K562 (cell line): Measurements from ENCODE around the gene ALDH16A1. TPM values are rescaled to one million over a fixed set of nuclear protein-coding genes. Genes with fewer than 3 reads are reported as not detected.

ENCODE experiments used
- ATAC-seq: fragments of 200-7000 bp; cut with Tn5 transposase; 3 replicates; pipeline ENCODE4 v1.9.1; 2020; ENCODE audit warnings: moderate library complexity
- BruUV-seq: library from RNA; stranded (reverse); fragments of 400-500 nt; replicated peaks from 2 replicates; lab custom pipeline; 2021; lab: Mats Ljungman, UMichigan
- CTCF ChIA-PET: fragments of 300-600 bp; formaldehyde crosslinking; extraction: SDS; loops from one replicate; lab custom pipeline; 2021; ENCODE audit warnings: low intra/inter-chr PET ratio; lab: Yijun Ruan, JAX
- POLR2A ChIA-PET: fragments of 300-600, 350-650 bp; sonication (Branson Sonifier 250); formaldehyde crosslinking; extraction: SDS; loops from one replicate; lab custom pipeline; 2021; ENCODE audit warnings: antibody characterized with exemption, inconsistent platforms; lab: Yijun Ruan, JAX
- DNase-seq, 4 experiments: peaks; one replicate each; pipeline versions ENCODE4 v3.0.0 to v3.0.0-alpha.2; 2011 to 2018; ENCODE audit warnings: low spot score in 3 of 4, mixed read lengths in 3 of 4; ENCODE audit errors: extremely low read depth in 1 of 4
- FAIRE-seq: peaks from 2 replicates; lab custom pipeline; 2011; peaks lifted over from hg19 to GRCh38; lab: Jason Lieb, UNC
- H2AFZ ChIP-seq: 2 replicates; pipeline ENCODE4 v1.6.0; 2011; ENCODE audit warnings: low read depth, low read length, control low read depth, inconsistent platforms
- H3K27ac ChIP-seq: fragments of 200-600 bp; 3 replicates; pipeline ENCODE4 v1.8.0; 2011; ENCODE audit warnings: low read depth, mild to moderate bottlenecking, control low read depth, inconsistent platforms, low read length, moderate library complexity, mixed read lengths; ENCODE audit errors: extremely low read depth
- H3K27me3 ChIP-seq, 2 experiments: fragments of 300-600 bp in 1 of 2; 2 replicates in 1 of 2; 3 replicates in 1 of 2; pipeline versions ENCODE4 v1.6.0 to v1.8.0; 2011; ENCODE audit warnings: inconsistent platforms in 2 of 2, low read length in 2 of 2, mild to moderate bottlenecking in 1 of 2, mixed read lengths in 1 of 2, moderate library complexity in 1 of 2; ENCODE audit not compliant: control insufficient read depth in 2 of 2, insufficient read depth in 2 of 2
- H3K36me3 ChIP-seq: fragments of 300-600 bp; 3 replicates; pipeline ENCODE4 v1.8.0; 2011; ENCODE audit warnings: mild to moderate bottlenecking, low read length, inconsistent platforms; ENCODE audit not compliant: control insufficient read depth, insufficient read depth
- H3K4me1 ChIP-seq, 2 experiments: fragments of 200-600 bp in 1 of 2; replicated peaks in 1 of 2; 2 replicates in 1 of 2; 3 replicates in 1 of 2; pipeline versions ENCODE4 v1.5.1 to v1.8.0; 2011; ENCODE audit warnings: inconsistent platforms in 2 of 2, low read length in 2 of 2, mild to moderate bottlenecking in 1 of 2, mixed read lengths in 1 of 2, moderate library complexity in 1 of 2; ENCODE audit not compliant: control insufficient read depth in 2 of 2, insufficient read depth in 2 of 2
- H3K4me2 ChIP-seq: 2 replicates; pipeline ENCODE4 v1.6.1; 2011; ENCODE audit warnings: low read length, control low read depth, inconsistent platforms, mixed read lengths; ENCODE audit not compliant: insufficient read depth
- H3K4me3 ChIP-seq: fragments of 200-600 bp; sonication (generic), shearing (Covaris generic); 2 replicates; pipeline ENCODE4 v1.5.1; 2016; ENCODE audit warnings: control low read depth, inconsistent platforms
- H3K79me2 ChIP-seq: fragments of 200-600 bp; 3 replicates; pipeline ENCODE4 v1.8.0; 2011; ENCODE audit warnings: low read length, inconsistent platforms; ENCODE audit not compliant: control insufficient read depth, insufficient read depth
- H3K9ac ChIP-seq, 2 experiments: 2 replicates each; pipeline versions ENCODE4 v1.6.0 to v1.6.1; 2011; ENCODE audit warnings: low read depth in 2 of 2, low read length in 2 of 2, control low read depth in 1 of 2, inconsistent platforms in 1 of 2, mild to moderate bottlenecking in 1 of 2, mixed read lengths in 1 of 2; ENCODE audit not compliant: insufficient read depth in 1 of 2
- H3K9me1 ChIP-seq: one replicate; pipeline ENCODE4 v1.6.0; 2011; ENCODE audit warnings: inconsistent platforms, mild to moderate bottlenecking, low read length, moderate library complexity; ENCODE audit not compliant: control insufficient read depth, insufficient read depth
- H3K9me3 ChIP-seq: replicated peaks from 2 replicates; pipeline ENCODE4 v1.5.1; 2011; ENCODE audit warnings: low read depth, low read length, inconsistent platforms; ENCODE audit not compliant: control insufficient read depth, insufficient read depth
- H4K20me1 ChIP-seq: replicated peaks from 2 replicates; pipeline ENCODE4 v1.6.1; 2011; ENCODE audit warnings: low read length, inconsistent platforms, mixed read lengths; ENCODE audit not compliant: control insufficient read depth, insufficient read depth
- CTBP1 ChIP-seq: fragments of 450-650 bp; IDR thresholded peaks from 2 replicates; pipeline ENCODE4 v1.6.1; 2016; ENCODE audit warnings: borderline replicate concordance
- DPF2 ChIP-seq: fragments of 450-650 bp; IDR thresholded peaks from 2 replicates; pipeline ENCODE4 v1.6.1; 2016
- NBN ChIP-seq: fragments of 450-650 bp; IDR thresholded peaks from 2 replicates; pipeline ENCODE4 v1.6.1; 2016; ENCODE audit warnings: low read depth, mild to moderate bottlenecking
- NCOA1 ChIP-seq: fragments of 450-650 bp; IDR thresholded peaks from 2 replicates; pipeline ENCODE4 v1.6.1; 2016; ENCODE audit warnings: low read depth
- ZBTB2 ChIP-seq: fragments of 450-650 bp; IDR thresholded peaks from 2 replicates; pipeline ENCODE4 v1.6.1; 2016; ENCODE audit warnings: antibody characterized with exemption
- ZNF133 ChIP-seq: fragments of 250-450 bp; sonication (Bioruptor Pico); IDR thresholded peaks from 2 replicates; pipeline ENCODE4 v1.4.0; 2020; ENCODE audit warnings: mild to moderate bottlenecking
- ZNF717 ChIP-seq: fragments of 250-450 bp; sonication (Bioruptor Pico); IDR thresholded peaks from 2 replicates; pipeline ENCODE4 v1.5.0; 2021
- WGBS: fragments of 100-300 bp; shearing (Covaris generic); methylation state at CpG from one replicate; pipeline ENCODE4 v1.1.6; 2016; ENCODE audit warnings: low coverage, mixed read lengths; ENCODE audit not compliant: insufficient coverage; ENCODE audit errors: missing lambda C conversion rate; 5-methylcytosine and 5-hydroxymethylcytosine counted together
- in situ Hi-C: fragments of 300-500 bp; cut with MboI; formaldehyde crosslinking; loops from 4 replicates; pipeline ENCODE4 v1.15.0; 2018; ENCODE audit warnings: inconsistent platforms, mixed read lengths
- intact Hi-C: fragments of 100-400 bp; cut with micrococcal nuclease; formaldehyde crosslinking; loops from 2 replicates; pipeline ENCODE4 v1.14.2; 2022
- polyA plus RNA-seq, 8 experiments: library from polyadenylated mRNA; depleted of rRNA in 4 of 8; stranded (reverse) in 5 of 8; unstranded in 3 of 8; fragments of >200 nt; fragmentation: Nextera tagmentation in 2 of 8; fragmentation: Illumina TruSeq in 1 of 8; extraction: Ambion mirVana in 2 of 8; extraction: Trizol in 1 of 8; gene quantifications; 2 replicates each; pipeline versions ENCODE4 v1.2.1 to v1.2.3, GENCODE V29; 2011 to 2014; ENCODE audit warnings: inconsistent platforms in 1 of 8, missing spikeins in 1 of 8
- total RNA-seq, 7 experiments: library from RNA; depleted of rRNA in 6 of 7; stranded (reverse); fragments of >200 nt in 6 of 7; fragmentation: Illumina TruSeq in 2 of 7; extraction: Trizol in 2 of 7; gene quantifications; 2 replicates each; pipeline versions ENCODE4 v1.2.1 to v1.2.3, GENCODE V29; 2011 to 2021; ENCODE audit warnings: low replicate concordance in 1 of 7
- TF ChIP-seq, protein P1 (sequence below): fragments of 450-650 bp; IDR thresholded peaks from 2 replicates; pipeline ENCODE4 v1.6.1; 2016; ENCODE audit warnings: borderline replicate concordance
- TF ChIP-seq, protein P2 (sequence below): IDR thresholded peaks from 2 replicates; pipeline ENCODE4 v1.6.1; 2016; ENCODE audit warnings: missing genetic modification characterization, missing compliant biosample characterization

Gene ALDH16A1
- total and polyA plus RNA-seq, 9 of the 15 experiments (the other 6 are each of a cell fraction or from before 2014, with no cell fraction given) = 2.2 to 52.2 (median 7.6) TPM

GRCh38 chr19:49423985-49424303 is 29.1 kb upstream of the ALDH16A1 start:
- H3K36me3 ChIP-seq = no peaks in the 10 kb centered on the region
- intact Hi-C loops (loop anchor here (2.0 kb wide), 1 partner anchor 19 kb away; no protein-coding TSS in a partner anchor), in situ Hi-C loops (no loop called here)
- ATAC-seq (no peak), DNase-seq (no peak), FAIRE-seq (no peak)
- CTCF ChIA-PET = no interaction called here
- 12% methylated on average over 2 of the region's 3 CpGs for WGBS
- no peaks in the 10 kb centered on the region for H3K79me2 ChIP-seq
- peaks cover 49 to 71% of the 10 kb centered on the region in 2 experiments for H3K4me1 ChIP-seq
- H3K4me2 ChIP-seq = peak overlapping the region; percentile 55
- H3K9ac ChIP-seq = peak overlapping the region; percentile 40 to 80; a peak in 3 of 4 replicates
- no TSS peak for BruUV-seq
- H3K27ac ChIP-seq = peak overlapping the region; percentile 17; the same call in 2 of the 3 replicates
- H2AFZ ChIP-seq = peak overlapping the region; percentile 73
- H3K9me3 ChIP-seq = no peaks in the 10 kb centered on the region
- H3K27me3 ChIP-seq = no peaks in the 10 kb centered on the region
- no peaks in the 10 kb centered on the region for H3K9me1 ChIP-seq
- POLR2A ChIA-PET = interaction anchor here (0.6 to 1.9 kb wide), 6 partner anchors 10 to 155 kb away, joined by 3 to 6 read pairs (median 4); no protein-coding TSS in a partner anchor
- H4K20me1 ChIP-seq = no peaks in the 10 kb centered on the region
- H3K4me3 ChIP-seq = no peak overlapping the region
- TF ChIP-seq NCOA1 (0 out of 2 replicates have a peak, but pooled peaks have one; percentile 9), ZNF717 (CRISPR knock-in tag) (no peak), CTBP1 (0 out of 2 replicates have a peak, but pooled peaks have one; percentile 18), ZBTB2 (0 out of 2 replicates have a peak, but pooled peaks have one; percentile 4), NBN (0 out of 2 replicates have a peak, but pooled peaks have one; percentile 10), ZNF133 (CRISPR knock-in tag) (no peak), DPF2 (0 out of 2 replicates have a peak, but pooled peaks have one; percentile 44)
- TF ChIP-seq, protein P1, sequence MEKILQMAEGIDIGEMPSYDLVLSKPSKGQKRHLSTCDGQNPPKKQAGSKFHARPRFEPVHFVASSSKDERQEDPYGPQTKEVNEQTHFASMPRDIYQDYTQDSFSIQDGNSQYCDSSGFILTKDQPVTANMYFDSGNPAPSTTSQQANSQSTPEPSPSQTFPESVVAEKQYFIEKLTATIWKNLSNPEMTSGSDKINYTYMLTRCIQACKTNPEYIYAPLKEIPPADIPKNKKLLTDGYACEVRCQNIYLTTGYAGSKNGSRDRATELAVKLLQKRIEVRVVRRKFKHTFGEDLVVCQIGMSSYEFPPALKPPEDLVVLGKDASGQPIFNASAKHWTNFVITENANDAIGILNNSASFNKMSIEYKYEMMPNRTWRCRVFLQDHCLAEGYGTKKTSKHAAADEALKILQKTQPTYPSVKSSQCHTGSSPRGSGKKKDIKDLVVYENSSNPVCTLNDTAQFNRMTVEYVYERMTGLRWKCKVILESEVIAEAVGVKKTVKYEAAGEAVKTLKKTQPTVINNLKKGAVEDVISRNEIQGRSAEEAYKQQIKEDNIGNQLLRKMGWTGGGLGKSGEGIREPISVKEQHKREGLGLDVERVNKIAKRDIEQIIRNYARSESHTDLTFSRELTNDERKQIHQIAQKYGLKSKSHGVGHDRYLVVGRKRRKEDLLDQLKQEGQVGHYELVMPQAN = 0 out of 2 replicates have a peak, but pooled peaks have one; percentile 9
- TF ChIP-seq, protein P2, sequence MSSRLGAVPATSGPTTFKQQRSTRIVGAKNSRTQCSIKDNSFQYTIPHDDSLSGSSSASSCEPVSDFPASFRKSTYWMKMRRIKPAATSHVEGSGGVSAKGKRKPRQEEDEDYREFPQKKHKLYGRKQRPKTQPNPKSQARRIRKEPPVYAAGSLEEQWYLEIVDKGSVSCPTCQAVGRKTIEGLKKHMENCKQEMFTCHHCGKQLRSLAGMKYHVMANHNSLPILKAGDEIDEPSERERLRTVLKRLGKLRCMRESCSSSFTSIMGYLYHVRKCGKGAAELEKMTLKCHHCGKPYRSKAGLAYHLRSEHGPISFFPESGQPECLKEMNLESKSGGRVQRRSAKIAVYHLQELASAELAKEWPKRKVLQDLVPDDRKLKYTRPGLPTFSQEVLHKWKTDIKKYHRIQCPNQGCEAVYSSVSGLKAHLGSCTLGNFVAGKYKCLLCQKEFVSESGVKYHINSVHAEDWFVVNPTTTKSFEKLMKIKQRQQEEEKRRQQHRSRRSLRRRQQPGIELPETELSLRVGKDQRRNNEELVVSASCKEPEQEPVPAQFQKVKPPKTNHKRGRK (tag) = peak; percentile 50
